HG03460 (cell line): Measurements from ENCODE around the gene RFXAP.

Experiments
- ATAC-seq: cut with Tn5 transposase; IDR thresholded peaks from one replicate; pipeline ENCODE4 v1.9.1; 2021; ENCODE audit not compliant: unreplicated experiment

Gene RFXAP

DNA sequence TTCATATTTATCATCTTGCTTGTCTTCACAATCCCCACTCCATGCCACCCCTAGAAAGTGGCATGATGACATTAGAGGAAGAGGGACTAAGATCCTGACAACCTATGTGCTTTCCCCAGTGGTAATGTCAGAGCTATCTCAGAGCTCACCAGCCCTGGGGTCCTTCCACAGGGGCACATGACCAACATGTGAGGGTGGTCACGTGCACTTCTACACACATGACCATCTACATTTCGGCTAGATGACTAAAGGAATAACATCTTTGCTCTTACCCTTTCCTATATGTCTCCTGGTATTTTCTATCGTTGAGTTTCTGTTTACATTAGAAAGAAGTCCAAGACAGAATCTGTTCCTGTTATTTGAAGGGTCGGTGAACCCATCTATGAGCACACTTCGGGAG, 46.2 kb downstream of the RFXAP start:
- no peak for ATAC-seq

GRCh38 chr13:36866232-36866631, 47.2 kb downstream of the RFXAP start:
- no peak for ATAC-seq

GRCh38 chr13:36870050-36870692, 51.1 kb downstream of the RFXAP start:
- no peak for ATAC-seq

DNA sequence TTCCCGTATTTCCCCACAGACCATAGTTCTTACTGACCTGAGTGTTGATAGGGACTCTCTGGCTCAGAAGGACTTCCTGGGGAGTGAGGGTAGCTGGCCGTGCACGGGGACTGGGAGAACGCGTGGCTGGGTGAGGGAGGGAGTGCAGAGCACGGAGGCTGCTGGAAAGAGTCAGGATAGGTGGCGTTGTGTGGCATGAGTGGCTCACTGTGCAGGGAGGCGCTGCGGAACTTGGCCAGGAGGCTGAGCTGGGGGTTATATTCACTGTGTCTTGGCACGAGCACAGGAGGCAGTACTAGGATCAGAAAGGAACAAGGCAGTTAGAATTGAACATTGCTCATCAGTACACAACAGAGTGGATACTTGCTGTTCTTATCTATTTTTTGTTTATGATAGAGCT, 53.6 kb downstream of the RFXAP start:
- no peak for ATAC-seq

GRCh38 chr13:36875431-36875830, 56.4 kb downstream of the RFXAP start:
- ATAC-seq: no peak

DNA sequence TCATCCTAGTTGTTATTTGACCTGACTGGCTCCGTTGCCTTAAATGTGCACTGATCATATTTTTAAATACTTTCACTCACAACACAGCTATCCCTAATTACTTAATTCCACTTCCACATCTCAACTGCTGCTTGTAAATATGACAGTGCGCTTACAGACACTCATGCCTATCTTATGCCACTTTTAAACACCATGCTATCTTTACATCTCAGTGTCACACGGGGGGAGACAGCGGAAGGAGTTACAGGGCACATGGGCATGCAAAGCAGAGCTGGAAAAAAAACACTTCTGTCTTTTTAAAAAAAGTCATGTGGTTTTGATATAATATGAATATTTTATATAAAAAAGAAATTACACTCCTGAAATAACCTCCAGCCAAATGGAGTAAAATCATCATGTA, 56.9 kb downstream of the RFXAP start:
- ATAC-seq: no peak
